ENCODE results near the gene SEPTIN8. TPM values are rescaled to one million over a fixed set of nuclear protein-coding genes. Genes with fewer than 3 reads are reported as not detected.

SEPTIN8 gene
- total and polyA plus RNA-seq, 2 of the 8 experiments (the other 6 are each of a cell fraction or from before 2014, with no cell fraction given), result 21.2 to 33.0 TPM

- TF ChIP-seq ASH2L (IDR thresholded peaks at IDR 0.05; ENCODE audit: low read length), result no peak
- TF ChIP-seq SP1 (IDR thresholded peaks at IDR 0.05; ENCODE audit: low read depth, low read length), result no peak
- TF ChIP-seq ZNF274 (IDR thresholded peaks at IDR 0.05; ENCODE audit: borderline replicate concordance, extremely low read depth, low read length), result no peak
- no peak for TF ChIP-seq JUND (IDR thresholded peaks at IDR 0.05; ENCODE audit: low read length)
Measured at GRCh38 chr5:132765311-132766019, 11.6 kb downstream of the SEPTIN8 start (continued).

Measured in H1 (cell line).